ENCODE data around the gene STC2.

The STC2 gene

GRCh38 chr5:173311818-173312585, 16.2 kb downstream of the STC2 start:
- no peak for DNase-seq

DNA sequence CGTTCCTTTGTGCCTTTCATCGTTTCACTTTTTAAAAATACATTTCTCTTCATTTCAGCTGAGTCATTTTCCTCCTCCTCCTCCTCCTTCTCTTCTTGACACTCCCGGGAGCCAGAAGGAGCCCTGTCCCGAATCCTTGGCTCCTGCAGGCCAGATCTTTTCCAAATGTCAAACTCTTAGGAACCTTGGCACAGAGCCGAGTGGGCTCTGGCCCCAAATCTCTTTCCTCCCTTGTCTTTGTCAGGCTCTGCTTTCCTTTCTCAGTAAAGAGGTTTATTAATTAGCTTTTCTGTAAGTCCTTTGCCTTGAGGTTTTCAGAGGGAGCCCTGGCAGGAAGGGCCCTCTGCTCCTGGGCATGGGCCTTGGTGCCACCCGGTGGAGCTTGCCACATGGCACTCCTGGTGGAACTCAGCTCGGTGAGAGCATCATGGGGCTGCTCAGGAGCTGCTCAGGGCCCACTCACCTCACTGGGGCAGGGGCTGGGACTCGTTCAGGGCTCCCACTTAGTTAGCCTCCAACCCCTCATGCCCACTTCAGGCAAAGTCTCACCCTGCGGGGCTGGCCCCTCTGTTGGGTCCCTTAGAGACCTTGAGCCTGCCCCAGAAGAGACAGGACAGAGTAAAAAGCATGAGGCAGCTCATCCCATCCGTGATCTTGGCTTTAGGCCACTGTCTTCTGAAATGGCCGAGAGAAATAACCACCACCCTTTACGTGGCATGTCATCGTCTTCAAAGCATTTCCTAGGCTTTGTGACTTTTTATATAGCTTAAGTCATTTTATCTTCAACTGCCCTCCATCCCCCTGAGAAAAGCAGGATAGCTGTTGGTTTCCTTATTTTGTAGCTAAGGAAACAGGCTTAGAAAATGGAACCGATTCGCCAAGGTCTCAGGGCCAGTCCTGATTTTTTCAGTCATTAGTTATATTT, 17.1 kb downstream of the STC2 start:
- DNase-seq, result peak; percentile 59

- DNase-seq, result no peak
These were observed 17.9 kb downstream of the STC2 start for GRCh38 chr5:173310218-173310769.

DNA sequence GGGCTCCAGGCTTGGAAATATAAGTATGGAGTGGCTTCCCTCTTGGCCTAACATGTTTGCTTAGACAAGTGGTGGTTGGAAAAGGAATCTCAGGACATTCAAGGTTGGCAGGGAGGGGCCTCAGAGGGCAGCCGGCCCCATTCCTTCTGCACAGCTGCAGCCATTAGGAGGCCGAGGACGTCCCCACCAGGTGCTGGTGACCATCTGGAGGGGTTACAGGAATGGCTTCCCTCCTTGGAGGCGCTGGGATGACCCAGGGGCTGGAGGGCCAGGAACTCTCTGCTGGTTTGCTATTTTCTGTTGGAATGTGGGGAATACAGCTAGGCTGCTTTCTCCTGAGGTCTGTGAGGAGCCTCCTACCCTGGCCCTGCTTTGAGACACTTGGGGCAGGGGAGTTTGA, 18.5 kb downstream of the STC2 start:
- DNase-seq, result no peak

GRCh38 chr5:173308226-173308625, 20.0 kb downstream of the STC2 start:
- DNase-seq, result no peak

GRCh38 chr5:173307695-173308094, 20.5 kb downstream of the STC2 start:
- no peak for DNase-seq

DNA sequence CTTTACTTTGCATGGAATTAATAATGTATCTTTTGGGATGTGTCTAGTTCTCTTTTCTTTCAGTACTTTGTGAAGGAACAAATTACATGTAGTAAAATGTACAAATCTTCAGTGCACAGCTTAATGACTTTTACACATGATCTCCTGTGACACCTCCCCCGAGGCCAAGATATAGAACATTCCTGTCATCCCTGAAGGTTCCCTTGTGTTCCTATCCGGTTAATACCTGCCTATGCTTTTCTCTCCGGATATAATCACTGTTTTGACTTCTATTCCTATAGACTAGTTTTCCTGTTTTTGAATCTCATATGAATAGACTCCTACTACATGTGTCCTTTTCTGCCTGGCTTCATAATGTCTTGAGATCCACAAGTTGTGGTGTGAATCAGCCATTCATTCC, 21.5 kb downstream of the STC2 start:
- no peak for DNase-seq

GRCh38 chr5:173304591-173304988, 23.6 kb downstream of the STC2 start:
- no peak for DNase-seq

- DNase-seq, result no peak
These were observed 24.2 kb downstream of the STC2 start for GRCh38 chr5:173303878-173304590.

- DNase-seq, result no peak
These were observed 25.6 kb downstream of the STC2 start for GRCh38 chr5:173302546-173303155.

DNA sequence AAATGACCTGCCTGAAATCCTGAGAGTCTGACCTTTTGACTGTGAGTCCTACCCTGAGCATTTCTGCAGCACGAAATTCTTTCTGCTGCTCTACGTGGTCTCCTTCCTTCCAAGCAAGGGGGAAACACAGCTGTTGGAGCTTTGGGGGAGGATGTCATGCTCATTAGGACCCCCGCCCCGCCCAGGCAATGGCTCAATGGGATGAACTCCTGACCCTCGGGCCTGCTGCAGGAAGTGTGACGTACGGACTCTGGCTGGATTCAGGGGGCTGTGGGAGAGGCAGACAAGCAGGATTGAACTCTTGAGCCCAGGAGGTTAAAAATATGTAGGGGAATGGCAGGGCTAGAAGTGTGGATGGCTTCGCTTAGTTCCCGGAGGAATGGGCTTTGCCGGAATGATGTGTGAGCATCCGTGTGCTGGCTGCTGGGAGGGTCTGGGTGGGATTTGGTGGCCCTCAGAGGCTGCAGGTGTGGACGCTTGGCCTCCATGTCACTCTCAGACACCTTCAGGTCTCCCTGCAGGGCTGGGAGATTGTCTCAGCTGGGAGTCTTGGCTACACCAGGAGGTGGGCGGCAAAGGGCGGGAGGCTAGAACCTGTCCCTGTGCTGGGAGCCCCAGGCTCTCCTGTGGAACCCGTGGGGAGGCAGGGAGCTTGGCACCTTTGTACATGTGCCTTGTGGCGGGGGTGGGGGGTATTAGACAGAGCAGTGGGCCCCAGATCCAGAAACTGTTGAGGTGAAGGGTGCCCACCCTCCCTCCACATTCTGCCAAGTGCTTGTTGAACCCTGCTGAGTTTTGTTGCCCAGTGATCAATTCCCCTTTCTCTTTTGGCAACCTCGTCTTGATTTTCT, 26.3 kb downstream of the STC2 start:
- DNase-seq, result no peak

GRCh38 chr5:173300389-173301047, 27.7 kb downstream of the STC2 start:
- no peak for DNase-seq

GRCh38 chr5:173299820-173300219, 28.4 kb downstream of the STC2 start:
- no peak for DNase-seq

- DNase-seq, result no peak
These were observed 29.8 kb downstream of the STC2 start for GRCh38 chr5:173298213-173298926.

- no peak for DNase-seq
These were observed 30.4 kb downstream of the STC2 start for GRCh38 chr5:173297813-173298212.

GRCh38 chr5:173296737-173297676, 31.2 kb downstream of the STC2 start:
- DNase-seq, result no peak

GRCh38 chr5:173295796-173296195, 32.4 kb downstream of the STC2 start:
- DNase-seq, result no peak

DNA sequence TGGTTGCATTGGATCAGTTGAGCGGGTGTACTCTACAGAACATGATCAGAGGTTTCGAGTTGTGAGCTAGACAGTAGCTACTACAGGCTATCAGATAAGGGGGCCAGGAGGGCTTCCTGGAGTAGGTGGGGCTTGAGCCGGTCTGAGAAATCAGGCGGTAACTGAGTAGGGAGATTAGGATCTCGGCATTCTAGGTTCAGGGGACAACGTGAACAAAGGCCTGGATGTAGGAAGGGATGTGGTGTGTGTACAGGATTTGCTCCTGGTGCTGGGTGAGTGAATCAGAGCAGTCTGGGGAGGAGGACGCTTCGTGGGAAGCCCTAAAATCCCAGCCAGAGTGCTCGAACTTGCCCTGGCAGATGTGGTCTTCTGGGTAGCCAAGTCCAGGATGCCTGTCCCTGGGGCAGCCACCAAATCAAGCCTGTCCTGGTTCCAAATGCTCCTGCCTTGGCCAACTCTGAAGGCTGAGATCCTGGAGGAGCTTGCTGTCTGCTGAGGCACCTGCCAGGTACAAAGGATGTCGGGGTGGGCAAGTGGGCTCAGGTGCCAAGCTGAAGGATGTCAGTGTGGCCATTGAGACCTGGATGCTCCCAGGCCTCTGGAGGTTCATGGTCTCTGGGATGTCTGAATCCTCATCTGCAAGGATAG, 33.4 kb downstream of the STC2 start:
- DNase-seq, result no peak

All from midbrain (tissue), 1 donor.